ES-I3 (cell line): ENCODE data around the gene XYLT2.

ENCODE experiments used
- H3K36me3 ChIP-seq: 2 replicates; pipeline ENCODE4 v1.6.1; 2013; ENCODE audit warnings: mild to moderate bottlenecking, low read length, control low read depth, moderate library complexity; ENCODE audit not compliant: insufficient read depth
- H3K4me1 ChIP-seq: 2 replicates; pipeline ENCODE4 v1.6.1; 2013; ENCODE audit warnings: mild to moderate bottlenecking, control low read depth, low read length; ENCODE audit not compliant: insufficient read depth
- H3K9ac ChIP-seq: 2 replicates; pipeline ENCODE4 v1.6.1; 2013; ENCODE audit warnings: low read depth, mild to moderate bottlenecking, low read length, moderate library complexity
- H3K9me3 ChIP-seq: 2 replicates; pipeline ENCODE4 v1.6.1; 2013; ENCODE audit warnings: mild to moderate bottlenecking, low read length, moderate library complexity; ENCODE audit not compliant: control insufficient read depth, insufficient read depth

The XYLT2 gene

GRCh38 chr17:50373705-50374104 lies 27.8 kb downstream of the XYLT2 start:
- H3K4me1 ChIP-seq = peaks cover 9% of the 10 kb centered on the region; the same call in 1 of the 2 replicates
- peak overlapping the region; percentile 98 for H3K9ac ChIP-seq
- peaks cover 21% of the 10 kb centered on the region for H3K36me3 ChIP-seq
- no peaks in the 10 kb centered on the region for H3K9me3 ChIP-seq

DNA sequence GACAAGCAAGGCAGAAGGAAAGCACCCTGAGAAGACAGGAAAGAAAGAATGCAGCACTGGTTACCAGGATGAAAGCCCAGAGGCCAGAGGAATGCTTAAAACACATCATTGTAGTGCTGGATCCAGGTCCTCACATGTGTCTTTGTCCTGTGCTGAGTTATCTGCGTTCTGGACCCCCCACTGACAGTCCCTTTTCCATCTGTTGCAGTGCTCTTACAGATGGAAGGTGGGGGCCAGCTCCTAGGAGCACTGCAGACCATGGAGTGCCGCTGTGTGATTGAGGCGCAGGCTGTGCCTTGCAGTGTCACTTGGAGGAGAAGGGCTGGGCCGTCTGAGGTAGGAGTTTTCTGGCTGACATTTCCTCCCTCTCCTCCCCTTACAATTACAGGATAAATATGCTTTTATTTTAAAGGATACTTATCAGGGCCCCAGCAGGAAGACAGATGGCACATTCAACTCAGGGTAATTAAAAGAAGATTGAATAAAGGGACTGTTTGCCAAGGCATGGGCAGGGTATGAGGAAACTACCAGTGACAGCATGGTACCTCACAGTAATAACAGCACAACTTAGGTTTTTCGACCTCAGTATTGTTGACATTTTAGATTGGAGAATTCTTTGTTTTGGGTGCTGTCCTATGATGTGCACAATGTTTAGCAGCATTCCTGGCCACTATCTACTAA lies 30.1 kb downstream of the XYLT2 start:
- Histone ChIP-seq H3K36me3 (peaks cover 17% of the 10 kb centered on the region), H3K9ac (no peak overlapping the region), H3K9me3 (no peaks in the 10 kb centered on the region), H3K4me1 (peaks cover 11% of the 10 kb centered on the region; the same call in 1 of the 2 replicates)

- H3K4me1 ChIP-seq = peaks cover 6% of the 10 kb centered on the region; the same call in 1 of the 2 replicates
- H3K36me3 ChIP-seq = peaks cover 36% of the 10 kb centered on the region
- no peak overlapping the region for H3K9ac ChIP-seq
- no peaks in the 10 kb centered on the region for H3K9me3 ChIP-seq
Observed at GRCh38 chr17:50379351-50380132, 33.6 kb downstream of the XYLT2 start.

- H3K4me1 ChIP-seq = peaks cover 6% of the 10 kb centered on the region; the same call in 1 of the 2 replicates
- H3K9me3 ChIP-seq = no peaks in the 10 kb centered on the region
- peaks cover 42% of the 10 kb centered on the region for H3K36me3 ChIP-seq
- no peak overlapping the region for H3K9ac ChIP-seq
Observed at GRCh38 chr17:50380369-50381259, 34.7 kb downstream of the XYLT2 start.

GRCh38 chr17:50381260-50381815 lies 35.4 kb downstream of the XYLT2 start:
- H3K9ac ChIP-seq = no peak overlapping the region
- H3K9me3 ChIP-seq = no peaks in the 10 kb centered on the region
- H3K36me3 ChIP-seq = peaks cover 43% of the 10 kb centered on the region
- peaks cover 6% of the 10 kb centered on the region; the same call in 1 of the 2 replicates for H3K4me1 ChIP-seq

- Histone ChIP-seq H3K36me3 (peaks cover 47% of the 10 kb centered on the region), H3K9ac (no peak overlapping the region), H3K4me1 (peaks cover 6% of the 10 kb centered on the region; the same call in 1 of the 2 replicates), H3K9me3 (no peaks in the 10 kb centered on the region)
Observed at GRCh38 chr17:50381920-50382319, 36.0 kb downstream of the XYLT2 start.

- H3K4me1 ChIP-seq = peaks cover 6% of the 10 kb centered on the region; the same call in 1 of the 2 replicates
- peaks cover 56% of the 10 kb centered on the region for H3K36me3 ChIP-seq
- no peaks in the 10 kb centered on the region for H3K9me3 ChIP-seq
- H3K9ac ChIP-seq = no peak overlapping the region
Observed at GRCh38 chr17:50382931-50383330, 37.0 kb downstream of the XYLT2 start.

DNA sequence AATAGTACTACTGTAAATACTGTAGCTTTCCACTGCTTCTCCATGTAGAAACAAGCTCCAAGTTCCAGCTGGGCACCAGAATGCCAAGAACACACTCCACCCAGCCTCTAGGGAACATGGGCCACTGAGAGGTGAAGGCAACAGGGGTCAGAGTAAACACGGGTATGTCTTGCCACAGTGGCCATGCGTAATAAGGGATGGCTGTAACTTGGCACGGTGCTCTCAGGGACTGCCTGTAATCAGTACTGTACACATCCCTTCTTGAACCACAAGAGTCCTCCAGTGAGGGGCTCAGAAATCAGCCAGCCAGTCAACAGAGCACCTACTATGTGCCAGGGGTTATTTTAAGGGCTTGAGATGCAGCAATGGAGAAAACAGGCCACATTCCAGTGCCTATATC lies 40.6 kb downstream of the XYLT2 start:
- H3K9ac ChIP-seq = no peak overlapping the region
- H3K9me3 ChIP-seq = no peaks in the 10 kb centered on the region
- peaks cover 62% of the 10 kb centered on the region for H3K36me3 ChIP-seq
- no peaks in the 10 kb centered on the region for H3K4me1 ChIP-seq

DNA sequence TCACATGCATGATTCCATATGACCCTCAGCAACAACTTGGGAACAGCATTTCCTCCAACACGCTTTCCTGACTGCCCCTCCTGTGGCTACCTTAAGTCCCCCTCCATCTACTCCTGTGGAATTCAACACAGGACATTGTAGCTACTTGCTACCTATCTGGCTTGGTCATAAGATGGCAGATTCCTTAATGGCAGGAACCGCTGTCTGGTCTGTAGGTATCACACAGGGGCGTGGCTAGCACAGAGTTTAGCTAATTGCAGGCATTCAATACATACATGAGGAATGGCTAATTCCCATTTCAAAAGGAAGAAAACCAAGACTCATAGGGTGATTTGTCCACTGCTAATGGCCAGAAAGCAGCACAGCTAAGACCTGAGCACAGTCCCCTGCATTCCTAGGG lies 42.8 kb downstream of the XYLT2 start:
- H3K9ac ChIP-seq = no peak overlapping the region
- no peaks in the 10 kb centered on the region for H3K9me3 ChIP-seq

DNA sequence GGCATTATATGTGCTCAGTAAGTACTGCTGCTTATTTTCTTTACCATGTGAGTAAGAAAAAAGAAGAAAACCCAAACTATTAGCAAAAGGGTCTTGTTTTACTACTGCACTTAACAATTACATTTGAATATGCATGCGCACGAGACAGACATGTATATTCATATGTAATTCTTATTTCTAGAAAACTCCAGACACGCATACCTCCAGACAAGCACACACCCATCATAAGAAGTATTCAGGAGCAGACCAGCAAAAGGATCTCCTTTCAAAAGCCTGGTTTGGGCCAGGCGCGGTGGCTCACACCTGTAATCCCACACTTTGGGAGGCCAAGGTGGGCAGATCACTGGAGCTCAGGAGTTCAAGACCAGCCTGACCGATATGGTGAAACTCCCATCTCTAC lies 43.6 kb downstream of the XYLT2 start:
- H3K4me1 ChIP-seq = no peaks in the 10 kb centered on the region
- peaks cover 72% of the 10 kb centered on the region for H3K36me3 ChIP-seq
- no peak overlapping the region for H3K9ac ChIP-seq
- H3K9me3 ChIP-seq = no peaks in the 10 kb centered on the region

More for the DNA sequence above, 42.8 kb downstream of the XYLT2 start:
- Histone ChIP-seq H3K4me1 (no peaks in the 10 kb centered on the region), H3K36me3 (peaks cover 68% of the 10 kb centered on the region)

DNA sequence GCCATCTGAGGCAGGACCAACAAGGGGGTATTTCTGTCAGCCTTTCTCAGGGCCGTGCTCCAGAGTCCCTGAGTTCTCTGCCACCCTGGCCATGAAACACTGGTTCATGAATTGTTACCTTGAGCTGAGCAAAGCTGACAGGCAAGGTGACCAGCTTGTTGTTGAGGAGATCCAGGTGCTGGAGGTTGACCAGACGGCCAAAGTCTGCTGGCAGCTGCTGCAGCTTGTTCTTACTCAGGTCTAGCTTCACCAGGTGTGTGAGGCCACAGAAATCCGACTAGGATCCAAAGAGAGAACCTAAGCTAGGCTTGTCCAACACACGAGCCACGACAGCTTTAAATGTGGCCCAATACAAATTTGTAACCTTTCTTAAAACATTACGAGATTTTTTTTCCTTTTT lies 46.7 kb downstream of the XYLT2 start:
- Histone ChIP-seq H3K9ac (no peak overlapping the region), H3K36me3 (peaks cover 61% of the 10 kb centered on the region), H3K9me3 (no peaks in the 10 kb centered on the region), H3K4me1 (peaks cover 6% of the 10 kb centered on the region; the same call in 1 of the 2 replicates)

GRCh38 chr17:50393700-50394099 lies 47.8 kb downstream of the XYLT2 start:
- Histone ChIP-seq H3K36me3 (peaks cover 52% of the 10 kb centered on the region), H3K4me1 (peaks cover 6% of the 10 kb centered on the region; the same call in 1 of the 2 replicates), H3K9me3 (no peaks in the 10 kb centered on the region), H3K9ac (no peak overlapping the region)

DNA sequence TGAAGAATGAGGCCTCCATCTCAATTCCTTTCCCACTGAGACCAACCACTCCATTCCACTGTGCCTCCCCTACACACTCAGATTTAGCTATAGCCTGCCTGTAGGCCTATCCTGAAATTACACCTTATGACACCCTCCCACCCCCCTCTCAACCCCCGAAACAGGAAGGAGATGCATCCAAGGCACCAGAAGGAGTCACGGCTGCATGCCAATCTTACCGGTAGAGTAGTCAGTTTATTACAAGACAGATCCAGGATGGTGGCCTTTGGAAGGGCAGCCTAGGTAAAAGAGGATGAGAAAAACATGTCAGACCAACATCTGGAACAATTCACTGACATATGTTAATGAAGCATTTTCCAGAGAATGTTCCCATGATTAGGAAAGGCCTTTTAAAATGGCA lies 48.8 kb downstream of the XYLT2 start:
- H3K9ac ChIP-seq = no peak overlapping the region
- H3K4me1 ChIP-seq = peaks cover 6% of the 10 kb centered on the region; the same call in 1 of the 2 replicates
- peaks cover 48% of the 10 kb centered on the region for H3K36me3 ChIP-seq
- H3K9me3 ChIP-seq = no peaks in the 10 kb centered on the region
